GM18499 (cell line): ENCODE results near the gene BICRAL.
"Not testable (repeated sequence)": the region's sequence is repeated elsewhere in the genome, so short reads cannot be mapped to it uniquely, and the experiment has no call there.

Experiments used
- ATAC-seq: cut with Tn5 transposase; IDR thresholded peaks from one replicate; pipeline ENCODE4 v1.9.1; 2021; ENCODE audit warnings: moderate number of reproducible peaks; ENCODE audit not compliant: insufficient read depth, unreplicated experiment

Gene BICRAL

GRCh38 chr6:42762950-42763349 is 18.9 kb upstream of the BICRAL start:
- ATAC-seq, result no peak

- ATAC-seq, result no peak
Measured at GRCh38 chr6:42764911-42765648, 16.8 kb upstream of the BICRAL start.

- no peak for ATAC-seq
Measured at GRCh38 chr6:42766163-42766670, 15.6 kb upstream of the BICRAL start.

- no peak for ATAC-seq
Measured at GRCh38 chr6:42769051-42769450, 12.8 kb upstream of the BICRAL start.

GRCh38 chr6:42769836-42770235 is 12.0 kb upstream of the BICRAL start:
- no peak for ATAC-seq

- ATAC-seq, result no peak
Measured at GRCh38 chr6:42771741-42772100, 10.1 kb upstream of the BICRAL start.

- no peak for ATAC-seq
Measured at GRCh38 chr6:42774201-42774600, 7.7 kb upstream of the BICRAL start.

GRCh38 chr6:42774821-42775487 is 6.9 kb upstream of the BICRAL start:
- not testable (repeated sequence) for ATAC-seq

- ATAC-seq, result no peak
Measured at GRCh38 chr6:42777126-42777822, 4.6 kb upstream of the BICRAL start.

- ATAC-seq, result no peak
Measured at GRCh38 chr6:42778122-42778521, 3.7 kb upstream of the BICRAL start.

GRCh38 chr6:42779521-42779920 is 2.3 kb upstream of the BICRAL start:
- no peak for ATAC-seq

GRCh38 chr6:42781546-42781795 is 381 bp upstream of the BICRAL start:
- no peak for ATAC-seq

- no peak for ATAC-seq
Measured at GRCh38 chr6:42782689-42783176, 881 bp downstream of the BICRAL start.

- no peak for ATAC-seq
Measured at GRCh38 chr6:42783177-42783875, 1.5 kb downstream of the BICRAL start.

GRCh38 chr6:42783876-42784642 is 2.2 kb downstream of the BICRAL start:
- ATAC-seq, result no peak

- no peak for ATAC-seq
Measured at GRCh38 chr6:42784717-42785498, 3.1 kb downstream of the BICRAL start.

GRCh38 chr6:42786525-42786985 is 4.7 kb downstream of the BICRAL start:
- no peak for ATAC-seq

- no peak for ATAC-seq
Measured at GRCh38 chr6:42787063-42787472, 5.2 kb downstream of the BICRAL start.

GRCh38 chr6:42788671-42789070 is 6.8 kb downstream of the BICRAL start:
- ATAC-seq, result no peak
